ENCODE data around the gene CPXM2. TPM values are rescaled to one million over a fixed set of nuclear protein-coding genes. Genes with fewer than 3 reads are reported as not detected.

The CPXM2 gene
- polyA plus RNA-seq, 1 donor (not counting 4 experiments of a cell fraction or from before 2014, with no cell fraction given) = 0.03 TPM

- Histone ChIP-seq H3K9me1 (ENCODE audit: control insufficient read depth, extremely low read depth, insufficient read depth, low read length) (no peaks in the 10 kb centered on the region), H3K9ac (ENCODE audit: control insufficient read depth, extremely low read depth, insufficient read depth, low read length) (no peak overlapping the region), H3K4me2 (ENCODE audit: control insufficient read depth, extremely low read depth, insufficient read depth, low read depth, low read length) (no peak overlapping the region), H3K36me3 (ENCODE audit: control insufficient read depth in 2 of 2, extremely low read depth in 1 of 2, insufficient read depth in 2 of 2, low read length in 2 of 2) (no peaks in the 10 kb centered on the region), H3K27me3 (ENCODE audit: control insufficient read depth, extremely low read depth, insufficient read depth, low read length) (no peaks in the 10 kb centered on the region), H3K4me1 (ENCODE audit: control insufficient read depth, extremely low read depth, insufficient read depth, low read length) (no peaks in the 10 kb centered on the region), H3K4me3 (ENCODE audit: control insufficient read depth in 2 of 3, extremely low read depth in 1 of 3, insufficient read depth in 2 of 3, low read depth in 1 of 3, low read length in 3 of 3) (no peak overlapping the region), H3K27ac (ENCODE audit: control insufficient read depth, insufficient read depth, low read length) (no peak overlapping the region), H4K20me1 (ENCODE audit: control insufficient read depth, extremely low read depth, insufficient read depth, low read length) (no peaks in the 10 kb centered on the region), H3K9me3 (ENCODE audit: control insufficient read depth, low read depth, low read length) (peaks cover 2% of the 10 kb centered on the region), H2AFZ (ENCODE audit: control insufficient read depth, low read length) (no peak overlapping the region), H3K79me2 (ENCODE audit: control insufficient read depth, insufficient read depth, low read length) (no peaks in the 10 kb centered on the region)
- no peak for TF ChIP-seq EZH2 (IDR thresholded peaks at IDR 0.05; ENCODE audit: low read length)
- no peak for TF ChIP-seq CTCF (optimal IDR thresholded peaks at IDR 0.05 in 1 of 3, IDR thresholded peaks at IDR 0.05 in 1 of 3, conservative IDR thresholded peaks at IDR 0.05 in 1 of 3; ENCODE audit: extremely low read depth in 1 of 3, insufficient read depth in 2 of 3, low read length in 3 of 3)
- DNase-seq (ENCODE audit: low read depth, low spot score) (no peak), FAIRE-seq (no peak)
- dilution Hi-C loops (cut with MboI; ENCODE audit: extremely low pct_ligation_motif_present, low sequenced_read_pairs) = no loop called here
Measured at GRCh38 chr10:123930340-123931001, 38.9 kb upstream of the CPXM2 start.

GRCh38 chr10:123929791-123930190, 38.2 kb upstream of the CPXM2 start:
- no peak overlapping the region for H2AFZ ChIP-seq (ENCODE audit: control insufficient read depth, low read length)
- no peak overlapping the region for H3K4me2 ChIP-seq (ENCODE audit: control insufficient read depth, extremely low read depth, insufficient read depth, low read depth, low read length)
- dilution Hi-C loops (cut with MboI; ENCODE audit: extremely low pct_ligation_motif_present, low sequenced_read_pairs) = no loop called here
- no peak overlapping the region for H3K27ac ChIP-seq (ENCODE audit: control insufficient read depth, insufficient read depth, low read length)
- H4K20me1 ChIP-seq (ENCODE audit: control insufficient read depth, extremely low read depth, insufficient read depth, low read length) = no peaks in the 10 kb centered on the region
- FAIRE-seq (no peak), DNase-seq (ENCODE audit: low read depth, low spot score) (no peak)
- no peak overlapping the region for H3K4me3 ChIP-seq (ENCODE audit: control insufficient read depth in 2 of 3, extremely low read depth in 1 of 3, insufficient read depth in 2 of 3, low read depth in 1 of 3, low read length in 3 of 3)
- no peak overlapping the region for H3K9ac ChIP-seq (ENCODE audit: control insufficient read depth, extremely low read depth, insufficient read depth, low read length)
- no peaks in the 10 kb centered on the region for H3K9me1 ChIP-seq (ENCODE audit: control insufficient read depth, extremely low read depth, insufficient read depth, low read length)
- no peaks in the 10 kb centered on the region for H3K27me3 ChIP-seq (ENCODE audit: control insufficient read depth, extremely low read depth, insufficient read depth, low read length)
- H3K36me3 ChIP-seq (ENCODE audit: control insufficient read depth in 2 of 2, extremely low read depth in 1 of 2, insufficient read depth in 2 of 2, low read length in 2 of 2) = no peaks in the 10 kb centered on the region
- no peaks in the 10 kb centered on the region for H3K4me1 ChIP-seq (ENCODE audit: control insufficient read depth, extremely low read depth, insufficient read depth, low read length)
- no peak for TF ChIP-seq CTCF (optimal IDR thresholded peaks at IDR 0.05 in 1 of 3, IDR thresholded peaks at IDR 0.05 in 1 of 3, conservative IDR thresholded peaks at IDR 0.05 in 1 of 3; ENCODE audit: extremely low read depth in 1 of 3, insufficient read depth in 2 of 3, low read length in 3 of 3)
- TF ChIP-seq EZH2 (IDR thresholded peaks at IDR 0.05; ENCODE audit: low read length) = no peak
- no peaks in the 10 kb centered on the region for H3K79me2 ChIP-seq (ENCODE audit: control insufficient read depth, insufficient read depth, low read length)
- H3K9me3 ChIP-seq (ENCODE audit: control insufficient read depth, low read depth, low read length) = peaks cover 2% of the 10 kb centered on the region
